ENCODE results near the gene TREML4.

TREML4 gene

DNA sequence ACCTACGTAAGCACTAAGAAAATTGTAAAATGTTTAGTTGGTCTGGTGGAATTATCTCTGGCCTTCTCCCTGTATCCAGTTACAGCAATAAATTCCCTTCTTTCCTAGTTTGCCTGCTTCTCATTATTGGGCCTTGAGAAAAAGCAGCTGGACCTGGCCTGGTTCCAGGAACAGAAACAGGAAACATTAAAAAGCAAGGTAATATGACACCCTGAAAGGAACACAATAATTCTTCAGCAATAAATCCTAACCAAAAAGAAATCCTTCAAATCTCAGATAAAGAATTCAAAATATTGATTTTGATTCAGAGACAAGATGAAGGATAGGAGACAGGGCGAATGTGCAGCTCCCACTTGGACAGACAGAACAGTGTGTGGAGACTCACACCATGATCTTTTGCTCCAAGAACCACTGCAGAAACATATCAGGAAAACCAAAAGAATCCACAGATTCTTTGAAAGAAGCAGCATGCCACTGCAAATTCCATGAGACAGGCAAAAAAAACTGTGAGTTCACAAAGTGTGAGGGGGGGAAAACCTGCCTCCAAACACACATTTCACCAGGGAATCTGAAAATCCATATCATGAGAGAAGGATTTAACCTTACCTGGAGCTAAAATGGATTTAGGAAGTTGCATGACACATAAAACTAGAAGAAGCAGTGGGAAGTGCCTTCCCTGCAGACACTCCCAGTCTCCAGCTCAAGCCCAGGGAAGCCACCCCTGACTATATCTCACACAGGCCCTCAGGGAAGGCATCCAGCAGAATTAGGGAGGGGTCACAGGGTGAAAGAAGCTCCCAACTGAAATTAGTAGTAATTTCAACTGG, 29.4 kb downstream of the TREML4 start:
- no peaks in the 10 kb centered on the region; the same call in 1 of the 2 replicates for H3K9me3 ChIP-seq (ENCODE audit: control insufficient read depth, insufficient read depth, low read depth, low read length)
- peaks cover 24% of the 10 kb centered on the region for H3K4me1 ChIP-seq (ENCODE audit: control insufficient read depth, insufficient read depth, low read length)
- ChIA-PET POLR2A (interaction anchor here (0.8 kb wide), 1 partner anchor 235 kb away, joined by 9 read pairs; no protein-coding TSS in a partner anchor), CTCF (interaction anchor here (0.9 to 1.8 kb wide), 3 partner anchors 15 to 49 kb away, joined by 3 to 6 read pairs (median 4); no protein-coding TSS in a partner anchor)
- H3K4me3 ChIP-seq (ENCODE audit: low read depth, low read length), result no peak overlapping the region
- H3K36me3 ChIP-seq (ENCODE audit: control insufficient read depth in 2 of 2, insufficient read depth in 1 of 2, low read length in 2 of 2), result no peaks in the 10 kb centered on the region
- H3K27ac ChIP-seq (ENCODE audit: extremely low read depth, low read depth, low read length), result peak overlapping the region; percentile 80
- TF ChIP-seq, protein P1, sequence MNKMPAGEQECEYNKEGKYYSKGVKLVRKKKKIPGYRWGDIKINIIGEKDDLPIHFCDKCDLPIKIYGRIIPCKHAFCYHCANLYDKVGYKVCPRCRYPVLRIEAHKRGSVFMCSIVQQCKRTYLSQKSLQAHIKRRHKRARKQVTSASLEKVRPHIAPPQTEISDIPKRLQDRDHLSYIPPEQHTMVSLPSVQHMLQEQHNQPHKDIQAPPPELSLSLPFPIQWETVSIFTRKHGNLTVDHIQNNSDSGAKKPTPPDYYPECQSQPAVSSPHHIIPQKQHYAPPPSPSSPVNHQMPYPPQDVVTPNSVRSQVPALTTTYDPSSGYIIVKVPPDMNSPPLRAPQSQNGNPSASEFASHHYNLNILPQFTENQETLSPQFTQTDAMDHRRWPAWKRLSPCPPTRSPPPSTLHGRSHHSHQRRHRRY (tag by site-specific recombination; IDR thresholded peaks at IDR 0.05), result no peak
- TF ChIP-seq ZNF701 (tag by site-specific recombination; IDR thresholded peaks at IDR 0.05), result no peak
- TF ChIP-seq KLF8 (tag by site-specific recombination; IDR thresholded peaks at IDR 0.05), result 0 out of 2 replicates have a peak, but pooled peaks have one; percentile 25
- no peak for TF ChIP-seq ZNF221 (tag by site-specific recombination; IDR thresholded peaks at IDR 0.05; ENCODE audit: borderline replicate concordance)
- peak; percentile 66; the same call in 1 of the 2 replicates for TF ChIP-seq HOXD13 (CRISPR knock-in tag; IDR thresholded peaks at IDR 0.05; ENCODE audit: borderline replicate concordance)
- TF ChIP-seq, protein P2, sequence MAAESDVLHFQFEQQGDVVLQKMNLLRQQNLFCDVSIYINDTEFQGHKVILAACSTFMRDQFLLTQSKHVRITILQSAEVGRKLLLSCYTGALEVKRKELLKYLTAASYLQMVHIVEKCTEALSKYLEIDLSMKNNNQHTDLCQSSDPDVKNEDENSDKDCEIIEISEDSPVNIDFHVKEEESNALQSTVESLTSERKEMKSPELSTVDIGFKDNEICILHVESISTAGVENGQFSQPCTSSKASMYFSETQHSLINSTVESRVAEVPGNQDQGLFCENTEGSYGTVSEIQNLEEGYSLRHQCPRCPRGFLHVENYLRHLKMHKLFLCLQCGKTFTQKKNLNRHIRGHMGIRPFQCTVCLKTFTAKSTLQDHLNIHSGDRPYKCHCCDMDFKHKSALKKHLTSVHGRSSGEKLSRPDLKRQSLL (tag by site-specific recombination; IDR thresholded peaks at IDR 0.05), result no peak
- TF ChIP-seq, protein P3, sequence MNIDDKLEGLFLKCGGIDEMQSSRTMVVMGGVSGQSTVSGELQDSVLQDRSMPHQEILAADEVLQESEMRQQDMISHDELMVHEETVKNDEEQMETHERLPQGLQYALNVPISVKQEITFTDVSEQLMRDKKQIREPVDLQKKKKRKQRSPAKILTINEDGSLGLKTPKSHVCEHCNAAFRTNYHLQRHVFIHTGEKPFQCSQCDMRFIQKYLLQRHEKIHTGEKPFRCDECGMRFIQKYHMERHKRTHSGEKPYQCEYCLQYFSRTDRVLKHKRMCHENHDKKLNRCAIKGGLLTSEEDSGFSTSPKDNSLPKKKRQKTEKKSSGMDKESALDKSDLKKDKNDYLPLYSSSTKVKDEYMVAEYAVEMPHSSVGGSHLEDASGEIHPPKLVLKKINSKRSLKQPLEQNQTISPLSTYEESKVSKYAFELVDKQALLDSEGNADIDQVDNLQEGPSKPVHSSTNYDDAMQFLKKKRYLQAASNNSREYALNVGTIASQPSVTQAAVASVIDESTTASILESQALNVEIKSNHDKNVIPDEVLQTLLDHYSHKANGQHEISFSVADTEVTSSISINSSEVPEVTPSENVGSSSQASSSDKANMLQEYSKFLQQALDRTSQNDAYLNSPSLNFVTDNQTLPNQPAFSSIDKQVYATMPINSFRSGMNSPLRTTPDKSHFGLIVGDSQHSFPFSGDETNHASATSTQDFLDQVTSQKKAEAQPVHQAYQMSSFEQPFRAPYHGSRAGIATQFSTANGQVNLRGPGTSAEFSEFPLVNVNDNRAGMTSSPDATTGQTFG (tag by site-specific recombination; IDR thresholded peaks at IDR 0.05; ENCODE audit: borderline replicate concordance), result no peak
- no peak for TF ChIP-seq SALL2 (tag by site-specific recombination; IDR thresholded peaks at IDR 0.05; ENCODE audit: borderline replicate concordance)
- TF ChIP-seq ZNF169 (tag by site-specific recombination; IDR thresholded peaks at IDR 0.05), result no peak
- 0 out of 2 replicates have a peak, but pooled peaks have one; percentile 22 for TF ChIP-seq ZNF2 (tag by site-specific recombination; IDR thresholded peaks at IDR 0.05)
- no peak for TF ChIP-seq ZFHX2 (tag by site-specific recombination; conservative IDR thresholded peaks at IDR 0.05)
- no peak for TF ChIP-seq ZNF133 (tag by site-specific recombination; IDR thresholded peaks at IDR 0.05)
- no peak for TF ChIP-seq ZNF140 (tag by site-specific recombination; IDR thresholded peaks at IDR 0.05)
- TF ChIP-seq WT1 (tag by site-specific recombination; IDR thresholded peaks at IDR 0.05), result peak; percentile 75
- TF ChIP-seq, protein P4, sequence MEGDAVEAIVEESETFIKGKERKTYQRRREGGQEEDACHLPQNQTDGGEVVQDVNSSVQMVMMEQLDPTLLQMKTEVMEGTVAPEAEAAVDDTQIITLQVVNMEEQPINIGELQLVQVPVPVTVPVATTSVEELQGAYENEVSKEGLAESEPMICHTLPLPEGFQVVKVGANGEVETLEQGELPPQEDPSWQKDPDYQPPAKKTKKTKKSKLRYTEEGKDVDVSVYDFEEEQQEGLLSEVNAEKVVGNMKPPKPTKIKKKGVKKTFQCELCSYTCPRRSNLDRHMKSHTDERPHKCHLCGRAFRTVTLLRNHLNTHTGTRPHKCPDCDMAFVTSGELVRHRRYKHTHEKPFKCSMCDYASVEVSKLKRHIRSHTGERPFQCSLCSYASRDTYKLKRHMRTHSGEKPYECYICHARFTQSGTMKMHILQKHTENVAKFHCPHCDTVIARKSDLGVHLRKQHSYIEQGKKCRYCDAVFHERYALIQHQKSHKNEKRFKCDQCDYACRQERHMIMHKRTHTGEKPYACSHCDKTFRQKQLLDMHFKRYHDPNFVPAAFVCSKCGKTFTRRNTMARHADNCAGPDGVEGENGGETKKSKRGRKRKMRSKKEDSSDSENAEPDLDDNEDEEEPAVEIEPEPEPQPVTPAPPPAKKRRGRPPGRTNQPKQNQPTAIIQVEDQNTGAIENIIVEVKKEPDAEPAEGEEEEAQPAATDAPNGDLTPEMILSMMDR (tag by site-specific recombination; IDR thresholded peaks at IDR 0.05), result no peak
- peak; percentile 85 for TF ChIP-seq GFI1B (tag by site-specific recombination; IDR thresholded peaks at IDR 0.05)
- no peak for TF ChIP-seq ZFP37 (tag by site-specific recombination; IDR thresholded peaks at IDR 0.05)
- TF ChIP-seq ZSCAN23 (tag by site-specific recombination; IDR thresholded peaks at IDR 0.05), result no peak
- TF ChIP-seq ZNF621 (tag by site-specific recombination; IDR thresholded peaks at IDR 0.05), result no peak
- no peak for TF ChIP-seq ZNF302 (tag by site-specific recombination; IDR thresholded peaks at IDR 0.05; ENCODE audit: low read depth)
- TF ChIP-seq ZNF121 (tag by site-specific recombination; IDR thresholded peaks at IDR 0.05), result no peak
- TF ChIP-seq, protein P5, sequence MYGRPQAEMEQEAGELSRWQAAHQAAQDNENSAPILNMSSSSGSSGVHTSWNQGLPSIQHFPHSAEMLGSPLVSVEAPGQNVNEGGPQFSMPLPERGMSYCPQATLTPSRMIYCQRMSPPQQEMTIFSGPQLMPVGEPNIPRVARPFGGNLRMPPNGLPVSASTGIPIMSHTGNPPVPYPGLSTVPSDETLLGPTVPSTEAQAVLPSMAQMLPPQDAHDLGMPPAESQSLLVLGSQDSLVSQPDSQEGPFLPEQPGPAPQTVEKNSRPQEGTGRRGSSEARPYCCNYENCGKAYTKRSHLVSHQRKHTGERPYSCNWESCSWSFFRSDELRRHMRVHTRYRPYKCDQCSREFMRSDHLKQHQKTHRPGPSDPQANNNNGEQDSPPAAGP (tag by site-specific recombination; IDR thresholded peaks at IDR 0.05), result no peak
- peak; percentile 76 for TF ChIP-seq SP7 (tag by site-specific recombination; IDR thresholded peaks at IDR 0.05)
- TF ChIP-seq MYNN (tag by site-specific recombination; IDR thresholded peaks at IDR 0.05; ENCODE audit: borderline replicate concordance), result no peak
- no peak for TF ChIP-seq KLF9 (tag by site-specific recombination; IDR thresholded peaks at IDR 0.05; ENCODE audit: low read depth)
- TF ChIP-seq, protein P6, sequence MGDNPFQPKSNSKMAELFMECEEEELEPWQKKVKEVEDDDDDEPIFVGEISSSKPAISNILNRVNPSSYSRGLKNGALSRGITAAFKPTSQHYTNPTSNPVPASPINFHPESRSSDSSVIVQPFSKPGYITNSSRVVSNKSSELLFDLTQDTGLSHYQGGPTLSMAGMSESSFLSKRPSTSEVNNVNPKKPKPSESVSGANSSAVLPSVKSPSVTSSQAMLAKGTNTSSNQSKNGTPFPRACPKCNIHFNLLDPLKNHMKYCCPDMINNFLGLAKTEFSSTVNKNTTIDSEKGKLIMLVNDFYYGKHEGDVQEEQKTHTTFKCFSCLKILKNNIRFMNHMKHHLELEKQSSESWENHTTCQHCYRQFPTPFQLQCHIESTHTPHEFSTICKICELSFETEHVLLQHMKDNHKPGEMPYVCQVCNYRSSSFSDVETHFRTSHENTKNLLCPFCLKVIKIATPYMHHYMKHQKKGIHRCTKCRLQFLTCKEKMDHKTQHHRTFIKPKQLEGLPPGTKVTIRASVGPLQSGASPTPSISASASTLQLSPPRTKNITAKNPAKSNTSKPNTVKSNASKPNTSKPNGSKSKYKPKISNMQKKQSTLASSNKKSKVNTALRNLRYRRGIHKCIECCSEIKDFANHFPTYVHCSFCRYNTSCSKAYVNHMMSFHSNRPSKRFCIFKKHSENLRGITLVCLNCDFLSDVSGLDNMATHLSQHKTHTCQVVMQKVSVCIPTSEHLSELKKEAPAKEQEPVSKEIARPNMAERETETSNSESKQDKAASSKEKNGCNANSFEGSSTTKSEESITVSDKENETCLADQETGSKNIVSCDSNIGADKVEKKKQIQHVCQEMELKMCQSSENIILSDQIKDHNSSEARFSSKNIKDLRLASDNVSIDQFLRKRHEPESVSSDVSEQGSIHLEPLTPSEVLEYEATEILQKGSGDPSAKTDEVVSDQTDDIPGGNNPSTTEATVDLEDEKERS (tag by site-specific recombination; IDR thresholded peaks at IDR 0.05), result 0 out of 2 replicates have a peak, but pooled peaks have one; percentile 56
- no peak for TF ChIP-seq ZNF23 (tag by site-specific recombination; IDR thresholded peaks at IDR 0.05; ENCODE audit: borderline replicate concordance)
